Activated T-cell treated with anti-CD3 and anti-CD28 coated beads for 24 hours (primary cell): ENCODE results near the gene E2F6.

Source experiments
- DNase-seq: peaks from one replicate; pipeline ENCODE4 v3.0.0-alpha.2; 2020; ENCODE audit warnings: low read depth

Gene E2F6

GRCh38 chr2:11492720-11493119, 26.8 kb upstream of the E2F6 start:
- no peak for DNase-seq

GRCh38 chr2:11492244-11492643, 26.3 kb upstream of the E2F6 start:
- no peak for DNase-seq

GRCh38 chr2:11491348-11491933, 25.5 kb upstream of the E2F6 start:
- no peak for DNase-seq

GRCh38 chr2:11490194-11490593, 24.2 kb upstream of the E2F6 start:
- no peak for DNase-seq

GRCh38 chr2:11488809-11489208, 22.8 kb upstream of the E2F6 start:
- no peak for DNase-seq

- DNase-seq, result no peak
Measured at GRCh38 chr2:11483806-11484617, 18.1 kb upstream of the E2F6 start.

GRCh38 chr2:11482473-11483035, 16.6 kb upstream of the E2F6 start:
- no peak for DNase-seq

- no peak for DNase-seq
Measured at GRCh38 chr2:11481789-11482472, 16.0 kb upstream of the E2F6 start.

GRCh38 chr2:11481426-11481788, 15.4 kb upstream of the E2F6 start:
- DNase-seq, result no peak

GRCh38 chr2:11480859-11481258, 14.9 kb upstream of the E2F6 start:
- no peak for DNase-seq

GRCh38 chr2:11480406-11480805, 14.4 kb upstream of the E2F6 start:
- no peak for DNase-seq

GRCh38 chr2:11478899-11479605, 13.1 kb upstream of the E2F6 start:
- DNase-seq, result no peak

- peak; percentile 71 for DNase-seq
Measured at GRCh38 chr2:11477994-11478393, 12.0 kb upstream of the E2F6 start.

- no peak for DNase-seq
Measured at GRCh38 chr2:11473659-11474433, 7.9 kb upstream of the E2F6 start.

- DNase-seq, result no peak
Measured at GRCh38 chr2:11467749-11468148, 1.8 kb upstream of the E2F6 start.

- no peak for DNase-seq
Measured at GRCh38 chr2:11467129-11467649, 1.2 kb upstream of the E2F6 start.

GRCh38 chr2:11466307-11467128, 557 bp upstream of the E2F6 start:
- DNase-seq, result no peak

- no peak for DNase-seq
Measured at GRCh38 chr2:11465110-11465484, 864 bp downstream of the E2F6 start.

- DNase-seq, result no peak
Measured at GRCh38 chr2:11459816-11460215, 6.1 kb downstream of the E2F6 start.

- no peak for DNase-seq
Measured at GRCh38 chr2:11458753-11459152, 7.2 kb downstream of the E2F6 start.
